IPS DF 4.7 (cell line): ENCODE data around the gene AMOT.

Source experiments
- DNase-seq: peaks from one replicate; pipeline ENCODE4 v3.0.0-alpha.2; 2013; ENCODE audit warnings: low spot score; ENCODE audit errors: extremely low read depth

The AMOT gene

GRCh38 chrX:112841114-112841819 lies 636 bp upstream of the AMOT start:
- no peak for DNase-seq

GRCh38 chrX:112839856-112840255 lies 775 bp downstream of the AMOT start:
- no peak for DNase-seq

GRCh38 chrX:112837531-112837930 lies 3.1 kb downstream of the AMOT start:
- DNase-seq = no peak

DNA sequence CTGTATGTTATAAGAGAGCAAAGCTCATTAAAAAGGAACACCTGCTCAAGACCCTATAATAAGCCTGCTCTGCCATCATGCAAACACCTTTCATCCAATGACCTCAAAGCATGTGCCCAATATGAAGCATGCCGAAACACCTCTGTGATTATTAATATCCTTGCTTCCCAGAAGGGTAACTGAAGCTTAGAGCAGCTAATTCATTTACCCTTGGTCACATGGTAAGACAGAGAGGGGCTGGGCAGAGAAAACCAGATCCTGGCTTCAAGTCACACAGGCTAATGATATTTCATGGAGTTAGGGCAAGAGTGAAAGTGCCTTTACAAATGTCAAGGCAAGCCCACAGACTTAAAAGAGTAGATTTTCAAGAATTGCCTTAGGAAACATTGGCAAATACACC lies 5.6 kb downstream of the AMOT start:
- no peak for DNase-seq

GRCh38 chrX:112834031-112834845 lies 6.4 kb downstream of the AMOT start:
- DNase-seq = no peak

- no peak for DNase-seq
Observed at GRCh38 chrX:112832481-112833095, 8.0 kb downstream of the AMOT start.

- no peak for DNase-seq
Observed at GRCh38 chrX:112830540-112830939, 10.1 kb downstream of the AMOT start.

DNA sequence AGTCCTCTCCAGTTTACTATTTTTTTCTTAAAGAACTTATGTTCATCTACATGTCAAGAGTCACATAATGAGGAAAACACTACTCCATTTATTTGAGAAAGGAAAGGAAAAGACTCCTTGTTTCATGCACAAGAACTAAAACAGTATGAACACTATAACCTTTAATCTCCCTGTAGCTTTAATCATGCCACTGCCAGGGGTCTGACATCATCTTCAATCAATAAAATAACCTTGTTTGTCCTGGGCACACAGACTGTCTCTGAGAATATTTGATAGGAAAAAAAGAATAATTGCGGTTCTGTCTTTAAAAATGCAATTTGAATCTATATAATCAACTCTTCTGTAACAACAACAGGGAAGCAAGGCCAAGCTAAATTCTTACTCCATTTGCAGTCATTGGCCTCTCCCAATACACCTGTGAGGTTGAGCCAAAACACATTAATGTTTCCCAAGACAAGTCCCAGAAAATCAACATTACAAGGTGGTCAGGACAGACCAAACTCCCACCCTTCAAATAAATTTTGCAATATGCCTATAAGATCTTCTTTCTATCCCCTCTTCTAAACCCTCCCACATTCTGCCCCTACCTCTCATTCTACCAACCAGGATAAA lies 13.2 kb downstream of the AMOT start:
- DNase-seq = no peak

- no peak for DNase-seq
Observed at GRCh38 chrX:112826023-112826422, 14.6 kb downstream of the AMOT start.

GRCh38 chrX:112822892-112823291 lies 17.7 kb downstream of the AMOT start:
- no peak for DNase-seq

- DNase-seq = no peak
Observed at GRCh38 chrX:112820364-112821268, 20.0 kb downstream of the AMOT start.

DNA sequence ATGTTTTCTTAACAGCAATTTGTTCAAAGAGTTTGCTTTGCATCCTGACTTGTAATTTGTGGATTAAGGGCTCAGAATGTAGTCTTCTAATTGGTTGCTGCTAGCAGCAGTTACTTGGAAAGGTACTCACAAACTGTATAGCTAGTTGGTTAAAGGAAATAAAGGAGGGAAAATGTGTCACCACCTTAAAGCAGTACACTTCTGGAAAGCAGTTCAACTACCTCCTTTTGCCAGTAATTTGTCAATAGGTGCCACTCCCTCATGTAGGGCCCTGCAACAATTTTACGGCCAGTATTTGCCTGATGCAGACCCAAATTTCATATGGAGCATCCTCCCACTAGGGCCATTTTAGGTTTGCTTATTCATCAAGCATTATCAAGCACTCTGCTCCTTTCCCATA lies 20.8 kb downstream of the AMOT start:
- no peak for DNase-seq

DNA sequence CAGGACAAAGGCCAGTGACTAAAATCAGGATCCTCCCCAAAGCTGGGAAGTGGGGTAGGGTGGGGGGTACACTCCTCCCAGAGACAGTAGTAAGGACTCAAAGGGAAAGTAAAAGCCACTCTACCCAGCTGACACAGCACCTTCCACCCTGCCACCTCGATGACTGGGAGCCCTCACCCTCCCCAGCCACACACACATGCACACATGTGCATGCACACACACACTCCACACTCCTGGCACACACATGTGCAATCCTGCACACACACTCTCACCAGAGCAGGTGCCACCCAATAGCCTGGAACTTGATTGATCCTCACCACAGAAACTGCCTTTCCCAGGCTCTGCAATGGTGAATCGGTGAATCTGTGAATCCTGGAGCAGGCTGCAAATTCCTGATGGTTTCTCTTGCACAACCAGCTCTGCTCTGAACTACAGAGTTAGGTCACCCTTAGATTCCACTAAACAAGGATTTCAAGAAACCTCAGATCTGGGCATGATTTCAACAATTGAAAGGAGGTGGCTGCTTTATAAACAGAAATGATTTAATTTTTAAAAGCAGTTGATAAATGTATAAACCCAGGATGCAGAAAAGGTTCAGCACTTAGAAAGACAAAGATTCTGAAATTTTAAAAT lies 21.5 kb downstream of the AMOT start:
- DNase-seq = no peak

DNA sequence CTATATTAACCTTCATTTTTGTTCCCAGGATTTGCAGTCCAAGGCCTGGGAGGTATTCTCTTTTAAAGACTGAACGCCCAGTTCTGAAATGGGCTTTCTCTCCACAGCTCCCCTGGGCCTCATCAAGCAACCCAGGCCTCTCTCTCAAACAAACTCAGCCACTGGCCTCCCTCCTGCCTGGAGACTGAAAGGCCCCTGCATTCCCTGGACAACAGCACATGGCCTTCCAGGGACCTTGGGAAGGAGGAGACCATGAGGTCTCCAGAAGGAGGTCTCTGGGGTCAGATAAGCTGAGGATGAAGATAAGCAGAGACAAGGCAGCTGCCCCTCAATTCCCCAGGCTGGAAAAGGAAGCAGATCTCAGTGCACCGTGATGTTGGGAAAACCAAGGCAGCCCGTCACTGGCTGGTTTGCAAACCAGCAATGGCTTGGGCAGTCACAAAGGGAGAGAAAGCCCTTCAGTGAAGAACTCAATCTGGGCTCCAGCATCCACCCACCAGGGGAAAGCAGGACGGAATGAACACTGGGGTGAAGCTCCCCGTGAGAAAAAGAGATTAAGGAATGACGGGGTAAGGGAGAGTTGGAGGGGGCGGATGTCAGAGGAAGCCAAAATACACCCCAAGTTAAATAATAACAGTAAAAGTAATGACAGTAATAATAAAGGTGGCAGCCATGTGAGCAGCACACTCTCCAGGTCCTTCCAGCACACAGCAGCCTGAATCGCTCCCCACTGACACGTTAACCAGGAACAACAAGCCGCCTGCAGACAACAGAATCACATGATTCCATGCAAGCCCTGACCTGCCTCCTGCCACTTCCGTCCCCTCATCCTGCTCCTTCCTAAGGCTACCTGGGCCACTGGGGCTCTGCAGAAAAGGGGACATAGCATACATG lies 22.3 kb downstream of the AMOT start:
- DNase-seq = no peak

DNA sequence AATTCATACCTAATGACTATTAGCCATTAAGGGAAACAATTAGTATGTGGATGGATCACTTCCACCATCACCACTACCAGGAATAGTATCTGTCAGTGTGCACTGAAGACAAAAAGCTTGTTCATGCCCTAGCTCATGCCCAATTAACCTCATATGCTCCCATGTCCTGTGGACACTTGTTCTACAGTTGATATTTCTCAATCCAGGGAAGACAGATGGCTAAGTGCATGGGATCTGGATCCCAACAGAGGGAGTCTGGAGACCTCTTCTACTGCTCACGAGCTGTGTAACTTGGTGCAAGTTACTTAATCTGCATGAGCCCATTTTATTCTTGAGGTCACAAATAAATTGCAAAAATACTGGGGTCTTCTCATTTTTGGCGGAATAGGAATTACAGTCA lies 23.7 kb downstream of the AMOT start:
- DNase-seq = no peak

DNA sequence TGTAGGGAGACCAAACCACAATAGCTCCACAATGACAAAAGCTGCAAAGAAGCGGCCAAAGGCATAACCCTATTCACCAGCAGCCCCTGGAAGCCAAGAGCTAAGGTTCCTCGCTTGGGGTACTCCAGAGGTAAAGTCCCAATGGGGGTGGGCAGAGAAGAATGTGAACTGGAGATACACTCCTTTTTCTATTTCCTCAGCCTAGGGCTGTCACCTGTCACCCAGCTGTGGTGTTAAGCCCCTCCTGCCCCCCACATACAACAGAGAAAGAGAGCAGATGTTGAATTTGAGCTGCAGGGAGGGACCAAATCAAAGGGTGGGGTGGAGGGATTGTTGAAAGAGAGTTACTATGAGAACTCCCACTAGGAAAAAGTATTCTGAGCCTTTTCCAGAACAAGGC lies 26.1 kb downstream of the AMOT start:
- no peak for DNase-seq

- DNase-seq = no peak
Observed at GRCh38 chrX:112812741-112813140, 27.9 kb downstream of the AMOT start.

- DNase-seq = no peak
Observed at GRCh38 chrX:112808651-112809195, 31.9 kb downstream of the AMOT start.

DNA sequence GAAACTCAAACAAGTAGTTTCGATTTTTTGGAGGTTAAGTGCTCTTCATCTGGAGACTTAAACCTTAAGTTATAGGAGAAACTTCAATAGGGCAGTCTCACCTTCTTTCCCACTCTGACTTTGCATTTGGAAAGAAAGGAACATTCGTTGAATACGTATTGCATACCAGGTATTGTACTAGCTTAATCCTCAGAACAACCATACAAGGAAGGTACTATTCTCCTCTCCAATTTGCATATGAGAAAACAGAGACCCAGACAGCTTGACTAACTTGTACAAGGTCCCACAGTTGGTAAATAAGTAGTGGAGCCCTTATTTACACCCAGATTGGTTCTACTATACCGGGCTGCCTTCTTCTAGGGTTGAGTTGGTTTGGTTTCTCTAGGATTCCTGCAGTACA lies 32.6 kb downstream of the AMOT start:
- no peak for DNase-seq
